NCI-H510A (cell line): ENCODE data around the gene FLAD1.
"Not testable (repeated sequence)": the region's sequence is repeated elsewhere in the genome, so short reads cannot be mapped to it uniquely, and the experiment has no call there.

Experiments
- DNase-seq: peaks from one replicate; lab custom pipeline; 2025; lab: John Stamatoyannopoulos, UW

Gene FLAD1

DNA sequence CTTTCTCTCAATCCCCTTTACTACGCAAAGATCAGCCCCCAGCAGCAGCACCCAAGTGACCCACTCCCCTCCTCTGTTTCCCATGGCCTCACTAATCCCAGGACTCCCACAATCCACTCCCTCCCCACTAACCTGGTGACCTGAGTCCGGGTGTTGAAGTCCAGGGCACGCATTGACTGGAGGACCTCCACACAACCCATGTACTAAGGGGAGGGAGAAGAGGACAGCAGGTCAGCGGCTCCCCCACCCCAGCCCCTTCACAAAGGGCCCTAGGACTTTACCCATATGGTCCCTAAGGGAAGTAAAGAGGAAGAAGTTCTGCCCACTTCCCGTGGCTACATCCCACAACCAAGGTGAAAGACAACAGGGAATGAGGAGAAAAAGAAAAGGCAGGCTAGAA is 13.9 kb upstream of the FLAD1 start:
- DNase-seq: no peak

DNA sequence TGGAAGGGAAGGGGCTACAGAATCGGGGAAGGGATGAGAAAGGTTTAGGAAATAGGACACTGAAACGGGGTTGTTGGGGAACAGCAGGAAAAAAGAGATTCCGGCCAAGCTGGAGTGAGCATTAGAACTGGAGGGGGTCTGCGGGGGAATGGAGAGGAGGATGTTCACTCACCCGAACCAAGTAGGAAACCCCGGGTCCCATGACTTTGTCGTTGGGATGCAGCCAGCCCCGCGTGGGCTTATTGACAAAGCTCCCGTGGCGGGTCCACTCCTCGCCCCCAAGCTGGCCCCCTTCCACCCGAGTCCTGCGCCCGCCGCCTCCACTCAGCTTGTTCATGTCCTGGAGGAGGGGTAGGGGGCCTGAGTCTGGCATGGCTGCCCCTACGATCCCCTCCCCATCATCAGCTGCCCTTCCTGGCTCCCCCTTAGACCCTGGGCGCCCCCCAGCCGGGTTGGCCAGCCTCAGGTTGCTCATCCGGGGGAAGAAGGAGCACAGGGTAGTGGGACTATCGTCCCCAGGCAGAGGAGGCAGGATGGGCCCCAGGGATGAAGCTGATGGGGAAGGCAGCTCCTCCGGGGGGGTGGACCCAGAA is 13.2 kb upstream of the FLAD1 start:
- DNase-seq: no peak

DNA sequence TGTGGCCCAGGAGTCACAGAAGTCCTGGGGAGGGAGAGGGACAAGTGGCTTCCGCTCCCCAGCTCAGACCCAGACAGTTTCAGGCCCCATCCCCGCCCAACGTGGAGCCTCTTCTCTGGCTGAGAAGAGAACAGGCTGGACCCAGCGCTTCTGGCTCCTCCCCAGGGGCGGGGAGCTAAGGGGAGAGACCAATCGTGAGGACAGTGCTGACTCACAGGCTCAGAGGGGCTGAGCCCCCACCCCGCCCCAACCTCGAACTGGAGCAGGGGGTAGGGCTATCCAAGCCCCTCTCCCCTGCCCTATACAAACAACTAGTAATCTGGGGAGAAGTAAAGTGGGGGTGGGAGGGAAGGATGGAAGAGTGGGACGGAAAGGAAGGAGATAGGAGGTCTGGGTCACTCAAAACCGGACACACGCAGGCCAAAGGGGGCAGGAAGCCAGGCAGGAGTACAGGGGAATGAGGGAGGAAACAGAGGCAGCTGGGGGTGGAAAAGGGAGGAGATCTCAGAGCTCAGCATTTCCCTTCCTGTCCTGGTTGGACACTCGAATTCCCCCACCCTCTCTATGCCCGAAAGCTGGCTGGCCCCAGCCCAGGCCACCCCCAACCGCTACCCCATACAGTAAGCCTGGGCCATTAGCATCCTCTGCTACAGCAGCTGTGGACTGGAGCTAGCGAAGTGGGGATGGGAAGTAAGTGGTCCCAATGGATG is 12.4 kb upstream of the FLAD1 start, which contains the start of gene SHC1:
TSS of gene SHC1 (minus strand) at position 117 of the 710 bp plus-strand sequence. CDS start 221 bp downstream, outside the sequence.
- peak; percentile 82 for DNase-seq

DNA sequence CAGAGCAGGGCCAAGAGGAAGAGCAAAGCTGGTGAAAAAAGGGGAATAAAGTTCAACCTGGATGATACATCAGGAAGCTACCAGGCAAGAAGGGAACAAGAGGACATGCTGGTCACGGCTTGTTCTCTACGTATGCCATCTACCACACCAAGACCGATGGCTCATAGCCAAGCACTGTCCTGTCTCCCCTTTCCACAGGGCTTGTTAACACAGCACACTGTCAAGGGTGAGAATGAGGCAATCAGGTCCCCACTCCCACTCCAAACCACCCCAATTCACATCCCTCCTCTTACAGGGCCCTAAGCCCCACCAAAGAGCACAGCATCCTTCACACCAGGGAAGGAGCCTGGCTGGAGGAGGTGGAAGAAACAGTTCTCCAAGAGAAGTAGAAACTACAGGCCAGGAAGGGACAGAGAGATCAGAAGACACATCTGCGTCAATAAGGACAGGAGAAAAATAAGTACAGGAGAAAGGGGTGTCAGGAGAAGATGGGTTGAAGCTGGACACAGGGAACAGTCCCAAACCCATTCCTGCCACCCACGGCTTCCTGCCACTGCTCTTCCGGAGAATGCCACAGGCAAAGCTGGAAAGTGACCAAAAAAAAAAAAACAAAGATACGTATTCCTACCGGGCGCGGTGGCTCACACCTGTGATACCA is 11.7 kb upstream of the FLAD1 start:
- no peak for DNase-seq

DNA sequence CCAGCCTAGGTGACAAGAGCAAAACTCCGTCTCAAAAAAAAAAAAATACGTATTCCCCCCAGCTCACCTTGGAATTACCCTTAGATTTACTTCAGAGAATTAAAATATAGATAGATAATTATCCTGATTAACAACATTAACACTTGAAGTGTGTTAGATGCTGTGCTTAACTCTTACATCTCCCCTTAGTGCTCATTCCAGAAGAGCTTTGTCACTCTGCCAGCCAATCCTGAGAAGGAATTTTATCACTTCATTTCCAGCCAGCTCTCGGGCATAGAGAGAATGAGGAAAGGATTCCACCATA is 11.0 kb upstream of the FLAD1 start:
- DNase-seq: no peak

DNA sequence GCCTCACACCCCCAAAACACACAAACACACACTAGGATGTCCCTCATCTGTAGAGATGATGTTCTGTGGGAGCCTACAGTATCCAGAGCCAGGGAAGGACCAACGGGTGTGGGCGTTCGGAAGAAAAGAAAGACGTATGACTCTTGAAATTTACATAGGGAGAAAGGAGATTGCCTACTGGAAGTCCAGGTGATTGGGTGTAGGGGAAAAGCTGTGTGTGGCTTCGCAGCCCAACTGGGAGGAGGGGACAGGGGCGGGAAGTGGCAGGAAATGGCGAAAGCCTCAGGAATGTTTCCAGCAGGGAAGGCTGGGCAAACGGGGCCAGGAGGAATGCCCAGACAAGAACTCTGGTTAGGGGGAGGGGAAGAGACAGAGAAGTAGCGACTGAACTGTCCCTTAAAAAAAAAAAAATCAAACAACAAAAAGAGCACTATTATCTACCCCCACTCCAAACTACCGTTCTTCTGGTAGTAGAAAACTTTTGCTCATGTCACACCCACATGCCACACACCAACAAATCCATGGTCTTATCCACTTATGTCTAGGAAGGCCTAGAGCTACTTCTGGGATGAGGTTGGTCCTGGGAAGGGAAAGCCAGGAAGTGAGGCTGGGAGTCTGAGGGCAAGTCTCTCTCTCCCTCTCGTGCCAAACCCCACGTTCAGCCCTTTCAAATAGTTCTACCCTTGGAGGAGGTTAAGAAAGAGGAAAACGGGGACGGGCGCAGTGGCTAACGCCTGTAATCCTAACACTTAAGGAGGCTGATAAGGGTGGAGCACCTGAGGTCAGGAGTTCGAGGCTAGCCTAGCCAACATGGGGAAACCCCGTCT is 10.4 kb upstream of the FLAD1 start:
- no peak for DNase-seq

DNA sequence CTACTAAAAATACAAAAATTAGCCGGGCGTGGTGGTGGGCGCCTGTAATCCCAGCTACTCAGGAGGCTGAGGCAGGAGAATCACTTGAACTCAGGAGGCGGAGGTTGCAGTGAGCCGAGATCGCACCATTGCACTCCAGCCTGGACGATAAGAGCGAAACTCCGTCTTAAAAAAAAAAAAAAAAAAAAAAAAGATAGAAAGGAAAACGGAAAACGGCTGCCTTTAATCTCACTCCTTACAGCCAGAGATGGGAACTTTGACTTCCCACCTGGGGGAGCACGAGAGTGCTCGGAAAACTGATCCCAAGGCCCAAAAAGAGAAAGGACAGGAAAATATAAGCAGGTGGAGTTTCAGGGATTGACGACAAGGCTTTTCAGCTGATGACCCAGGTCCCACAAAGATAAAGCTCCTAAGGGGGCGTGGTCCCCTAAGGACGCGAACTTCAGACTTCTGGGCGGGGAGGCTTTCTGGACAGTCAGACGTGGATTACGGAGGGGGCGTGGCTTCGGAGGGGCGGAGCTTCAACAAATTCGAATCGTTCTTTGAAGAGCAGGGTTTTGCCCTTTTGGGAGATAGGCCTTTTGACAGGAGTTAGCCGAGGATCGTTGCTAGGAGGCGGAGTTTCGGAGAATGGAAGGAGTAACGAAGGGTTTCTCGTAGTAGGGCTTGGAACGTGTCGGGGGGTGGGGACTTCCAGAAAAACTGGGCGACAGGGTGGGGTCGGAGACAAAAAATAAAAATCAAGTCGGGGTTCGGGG is 9.6 kb upstream of the FLAD1 start:
- DNase-seq: peak; percentile 89

DNA sequence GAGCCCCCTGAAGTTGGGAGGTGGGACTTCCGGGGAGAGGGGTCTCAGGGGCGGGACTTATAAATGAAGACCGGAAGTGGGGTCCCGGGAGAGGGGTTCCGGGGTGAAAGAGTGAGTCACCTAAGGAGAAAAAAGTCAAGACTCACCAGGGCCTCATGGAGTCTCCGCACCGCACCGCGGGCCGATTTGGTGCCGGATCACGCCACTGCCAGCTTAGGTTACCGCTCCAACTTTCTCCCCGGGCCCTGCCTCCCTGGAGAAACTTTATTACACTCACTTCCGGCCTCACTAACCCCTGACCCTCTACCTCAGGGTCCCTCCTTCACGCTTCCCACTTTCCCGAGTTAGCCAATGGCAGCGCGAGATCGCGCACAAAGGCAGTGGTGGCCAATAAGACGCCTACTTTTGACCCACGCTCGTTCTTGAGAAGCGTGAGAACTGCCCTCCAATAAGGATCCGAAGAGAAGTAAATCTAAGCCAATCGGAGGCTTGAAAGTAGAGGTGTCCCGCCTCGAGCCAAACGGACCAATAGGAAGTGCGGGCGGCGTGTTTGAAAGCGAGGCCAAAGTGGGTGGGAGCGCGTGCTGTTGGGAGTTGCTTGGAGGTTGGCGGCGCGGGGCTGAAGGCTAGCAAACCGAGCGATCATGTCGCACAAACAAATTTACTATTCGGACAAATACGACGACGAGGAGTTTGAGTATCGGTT is 8.9 kb upstream of the FLAD1 start, which contains the start of gene CKS1B:
TSS of gene CKS1B (plus strand) at position 580 of the 706 bp plus-strand sequence. CDS start at position 645, 65 bp downstream.
- DNase-seq: peak; percentile 98

DNA sequence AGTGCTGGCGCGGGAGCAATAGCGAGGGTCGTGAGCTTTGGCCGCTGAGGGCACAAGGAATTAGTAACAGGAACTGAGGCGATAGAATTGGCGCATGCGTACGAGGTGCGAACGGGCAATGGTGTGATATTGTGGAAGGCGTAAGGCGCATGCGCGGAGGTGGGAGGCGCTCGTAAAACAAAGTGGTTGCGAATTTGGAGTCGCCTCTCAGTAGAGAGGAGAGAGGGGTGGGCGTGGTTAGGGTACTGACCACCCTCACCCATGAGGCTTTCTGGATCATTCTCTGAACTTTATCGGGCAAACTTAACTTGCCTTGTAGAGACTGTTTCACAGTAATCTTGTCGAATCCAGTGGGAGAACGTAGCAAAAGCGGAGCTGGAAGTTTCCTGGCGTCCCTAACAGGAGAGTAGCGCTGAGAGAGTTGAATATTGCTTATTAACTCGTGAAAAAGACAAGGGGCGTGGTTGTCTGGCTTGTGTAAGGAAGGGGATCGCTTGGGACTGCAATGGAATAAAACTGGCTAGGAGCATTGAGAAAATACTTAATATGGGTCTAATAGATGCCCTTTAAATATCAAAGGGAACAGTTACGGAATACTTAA is 8.2 kb upstream of the FLAD1 start:
- peak; percentile 88 for DNase-seq

DNA sequence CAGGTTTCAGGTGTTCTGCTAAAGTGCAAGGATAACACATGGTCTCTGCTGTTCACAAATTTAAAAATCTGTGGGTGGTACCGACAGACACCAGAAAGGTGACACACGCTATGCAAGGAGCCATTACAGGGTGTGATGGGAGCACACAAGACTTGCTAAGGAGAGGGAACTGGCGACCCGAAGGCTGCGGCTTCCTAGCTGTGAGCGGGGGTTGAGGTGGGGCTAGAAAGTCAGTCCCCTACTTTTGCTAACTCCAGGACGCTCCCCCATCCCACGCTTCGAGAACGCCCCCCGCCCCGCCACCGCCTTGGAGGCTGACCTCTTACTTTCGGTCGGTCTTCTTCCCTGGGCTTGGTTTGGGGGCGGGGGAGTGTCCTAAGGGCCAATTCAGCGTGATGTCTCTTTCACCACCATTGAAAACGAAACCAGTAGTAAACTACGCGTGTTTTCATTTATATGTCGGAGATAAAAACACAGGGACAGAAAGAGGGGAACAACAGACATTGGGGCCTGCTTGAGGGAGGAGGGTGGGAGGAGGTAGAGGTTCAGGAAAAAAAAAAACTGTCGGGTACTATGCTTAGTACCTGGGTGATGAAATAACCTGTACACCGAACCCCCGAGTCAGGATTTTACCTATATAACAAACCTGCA is 7.6 kb upstream of the FLAD1 start:
- DNase-seq: no peak

DNA sequence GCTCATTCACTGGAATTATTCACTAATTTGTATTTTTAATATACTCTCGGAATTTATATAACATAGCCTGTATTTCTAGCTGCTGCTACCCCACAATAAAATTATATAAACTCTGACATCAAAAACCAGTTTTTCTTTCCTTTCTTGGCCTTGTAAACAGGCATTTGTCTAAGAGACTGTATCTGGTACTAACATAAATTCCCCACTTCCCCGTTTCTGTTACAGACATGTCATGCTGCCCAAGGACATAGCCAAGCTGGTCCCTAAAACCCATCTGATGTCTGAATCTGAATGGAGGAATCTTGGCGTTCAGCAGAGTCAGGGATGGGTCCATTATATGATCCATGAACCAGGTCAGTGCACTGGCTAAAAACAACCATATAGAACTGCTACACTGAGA is 5.4 kb upstream of the FLAD1 start:
- DNase-seq: not testable (repeated sequence)

DNA sequence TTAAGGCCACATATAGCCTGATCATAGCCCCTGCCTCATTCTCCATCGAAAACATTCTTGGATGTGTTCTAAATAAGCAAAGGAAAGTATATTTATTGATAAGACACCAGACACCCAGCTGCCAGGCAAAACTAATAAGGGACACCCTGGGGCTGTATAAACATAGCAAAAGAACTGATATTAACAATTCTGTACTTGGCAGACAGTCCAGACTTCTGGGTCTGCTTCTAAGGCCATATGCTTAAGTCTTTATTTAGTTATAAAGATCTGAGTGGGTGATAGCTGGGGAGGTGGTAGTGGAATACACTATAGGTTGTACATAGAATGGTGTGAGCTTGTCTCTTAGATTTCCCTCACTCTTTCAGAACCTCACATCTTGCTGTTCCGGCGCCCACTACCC is 4.8 kb upstream of the FLAD1 start:
- DNase-seq: no peak

DNA sequence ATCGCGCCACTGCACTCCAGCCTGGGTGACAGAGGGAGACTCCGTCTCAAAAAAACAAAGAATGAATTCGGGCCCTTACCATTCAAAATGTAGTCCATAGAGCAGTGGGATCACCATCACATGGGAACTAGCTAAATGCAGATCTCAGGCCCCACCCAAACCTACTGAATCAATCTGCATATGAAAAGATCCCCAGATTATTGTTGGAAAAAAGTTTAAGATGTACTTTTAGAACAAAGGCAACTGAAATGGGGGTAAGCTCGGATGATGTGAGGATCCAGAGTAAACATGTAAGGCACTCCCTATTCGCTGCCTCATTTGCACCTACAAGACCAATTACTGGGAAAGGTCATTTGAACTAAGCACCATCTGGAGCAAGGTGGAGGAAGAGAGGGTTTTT is 803 bp upstream of the FLAD1 start:
- no peak for DNase-seq

DNA sequence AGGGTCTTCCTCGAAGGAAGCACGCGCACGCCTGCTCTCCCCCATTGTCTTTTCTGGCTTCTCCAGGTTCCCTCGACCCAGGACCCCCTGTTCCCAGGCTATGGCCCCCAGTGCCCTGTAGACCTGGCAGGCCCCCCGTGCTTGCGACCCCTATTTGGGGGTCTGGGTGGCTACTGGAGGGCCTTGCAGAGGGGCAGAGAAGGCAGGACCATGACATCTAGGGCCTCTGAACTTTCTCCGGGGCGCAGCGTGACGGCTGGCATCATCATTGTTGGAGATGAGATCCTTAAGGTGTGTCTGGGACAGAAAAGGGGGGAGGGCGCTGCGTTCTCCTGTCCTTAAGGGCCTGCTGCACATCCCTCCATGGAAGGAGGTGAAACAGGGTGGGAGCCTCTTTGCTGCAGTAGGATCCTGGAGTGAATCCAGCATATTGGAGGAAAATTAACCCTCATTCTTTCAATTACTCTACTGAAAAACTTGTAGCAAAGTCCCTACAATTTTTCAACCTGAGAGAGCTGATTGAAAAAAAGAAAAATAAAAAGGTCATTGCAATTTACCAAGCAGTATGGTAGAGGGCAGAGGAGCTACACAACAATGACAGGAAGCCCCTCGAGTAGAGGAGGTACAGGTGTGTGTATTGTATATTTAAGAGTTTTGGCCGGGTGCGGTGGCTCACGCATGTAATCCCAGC is 777 bp downstream of the FLAD1 start:
- no peak for DNase-seq

DNA sequence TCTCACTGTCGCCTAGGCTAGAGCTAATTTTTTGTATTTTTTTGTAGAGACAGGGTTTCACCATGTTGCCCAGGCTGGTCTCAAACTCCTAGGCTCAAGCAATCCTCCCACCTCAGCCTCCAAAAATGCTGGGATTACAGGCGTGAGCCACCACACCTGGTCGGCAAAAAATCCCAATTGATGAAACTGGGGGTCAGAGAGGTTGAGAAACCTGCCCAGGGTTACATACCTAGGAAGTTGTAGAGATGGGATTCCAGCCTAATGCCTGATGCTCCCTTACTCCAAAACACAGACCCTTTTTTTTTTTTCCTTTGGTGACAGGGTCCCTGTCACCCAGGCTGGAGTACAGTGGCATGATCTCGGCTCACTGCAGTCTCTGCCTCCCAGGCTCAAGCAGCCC is 3.6 kb downstream of the FLAD1 start:
- not testable (repeated sequence) for DNase-seq

DNA sequence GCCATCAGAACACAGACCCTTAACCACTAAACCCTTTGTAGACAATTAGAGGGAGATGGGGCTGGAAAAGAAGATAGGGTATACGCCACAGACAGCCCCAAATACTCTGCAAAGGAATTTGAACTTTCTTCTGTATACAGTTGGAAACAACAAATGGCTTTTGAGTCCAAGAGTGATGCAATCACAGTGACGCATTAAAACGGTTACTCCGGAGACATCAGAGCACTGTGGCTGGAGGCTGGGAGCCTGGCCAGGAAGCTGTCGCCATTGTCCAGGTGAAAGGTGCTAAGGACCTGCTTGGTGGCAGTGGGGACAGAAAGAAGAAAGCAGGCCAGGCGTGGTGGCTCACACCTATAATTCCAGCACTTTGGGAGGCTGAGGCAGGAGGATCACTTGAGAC is 4.2 kb downstream of the FLAD1 start:
- DNase-seq: no peak

DNA sequence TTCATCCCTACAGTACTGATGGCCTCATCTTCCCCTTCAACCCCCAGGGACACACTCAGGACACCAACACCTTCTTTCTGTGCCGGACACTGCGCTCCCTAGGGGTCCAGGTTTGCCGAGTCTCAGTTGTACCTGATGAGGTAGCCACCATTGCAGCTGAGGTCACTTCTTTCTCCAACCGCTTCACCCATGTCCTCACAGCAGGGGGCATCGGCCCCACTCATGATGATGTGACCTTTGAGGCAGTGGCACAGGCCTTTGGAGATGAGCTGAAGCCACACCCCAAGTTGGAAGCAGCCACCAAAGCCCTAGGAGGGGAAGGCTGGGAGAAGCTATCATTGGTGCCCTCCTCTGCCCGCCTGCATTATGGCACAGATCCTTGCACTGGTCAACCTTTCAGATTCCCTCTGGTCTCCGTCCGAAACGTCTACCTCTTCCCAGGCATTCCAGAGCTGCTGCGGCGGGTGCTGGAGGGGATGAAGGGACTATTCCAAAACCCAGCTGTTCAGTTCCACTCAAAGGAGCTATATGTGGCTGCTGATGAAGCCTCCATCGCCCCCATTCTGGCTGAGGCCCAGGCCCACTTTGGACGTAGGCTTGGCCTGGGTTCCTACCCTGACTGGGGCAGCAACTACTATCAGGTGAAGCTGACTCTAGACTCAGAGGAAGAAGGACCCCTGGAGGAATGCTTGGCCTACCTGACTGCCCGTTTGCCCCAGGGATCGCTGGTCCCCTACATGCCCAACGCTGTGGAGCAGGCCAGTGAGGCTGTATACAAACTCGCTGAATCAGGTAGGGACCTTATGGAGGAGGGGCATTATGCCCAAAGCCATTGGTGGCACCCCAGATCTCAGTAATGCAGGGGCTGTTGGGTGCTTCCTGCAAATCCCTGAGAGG is 5.2 kb downstream of the FLAD1 start:
- DNase-seq: no peak

DNA sequence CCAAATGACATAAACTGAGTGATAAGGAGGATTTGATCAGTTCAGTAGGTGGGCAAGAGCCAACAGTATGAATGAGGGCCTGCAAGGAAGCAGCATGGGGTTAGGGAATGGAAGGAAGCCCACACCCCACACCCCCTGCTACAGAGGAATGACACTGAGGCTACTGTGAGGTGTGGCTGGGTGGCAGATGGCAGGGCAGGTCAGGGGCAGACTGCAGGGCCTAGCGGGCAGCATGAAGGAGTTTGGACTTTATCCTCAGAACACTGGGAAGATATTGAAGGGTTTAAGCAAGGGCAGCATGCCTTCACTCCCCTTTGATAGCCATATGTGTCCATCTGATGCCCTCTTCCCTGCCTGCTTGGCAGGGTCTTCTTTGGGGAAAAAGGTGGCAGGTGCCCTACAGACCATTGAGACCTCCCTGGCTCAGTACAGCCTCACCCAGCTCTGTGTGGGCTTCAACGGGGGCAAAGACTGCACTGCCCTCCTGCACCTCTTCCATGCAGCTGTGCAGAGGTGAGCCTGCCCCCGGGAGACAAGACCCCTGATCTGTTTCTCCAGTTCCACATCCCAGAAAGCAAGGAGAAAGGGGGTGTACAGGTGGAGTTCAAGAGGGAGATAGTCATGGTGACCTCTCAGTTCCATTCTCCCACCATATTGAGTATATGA is 6.2 kb downstream of the FLAD1 start:
- no peak for DNase-seq
